ENCODE results near the gene GP1BA.

Gene GP1BA

DNA sequence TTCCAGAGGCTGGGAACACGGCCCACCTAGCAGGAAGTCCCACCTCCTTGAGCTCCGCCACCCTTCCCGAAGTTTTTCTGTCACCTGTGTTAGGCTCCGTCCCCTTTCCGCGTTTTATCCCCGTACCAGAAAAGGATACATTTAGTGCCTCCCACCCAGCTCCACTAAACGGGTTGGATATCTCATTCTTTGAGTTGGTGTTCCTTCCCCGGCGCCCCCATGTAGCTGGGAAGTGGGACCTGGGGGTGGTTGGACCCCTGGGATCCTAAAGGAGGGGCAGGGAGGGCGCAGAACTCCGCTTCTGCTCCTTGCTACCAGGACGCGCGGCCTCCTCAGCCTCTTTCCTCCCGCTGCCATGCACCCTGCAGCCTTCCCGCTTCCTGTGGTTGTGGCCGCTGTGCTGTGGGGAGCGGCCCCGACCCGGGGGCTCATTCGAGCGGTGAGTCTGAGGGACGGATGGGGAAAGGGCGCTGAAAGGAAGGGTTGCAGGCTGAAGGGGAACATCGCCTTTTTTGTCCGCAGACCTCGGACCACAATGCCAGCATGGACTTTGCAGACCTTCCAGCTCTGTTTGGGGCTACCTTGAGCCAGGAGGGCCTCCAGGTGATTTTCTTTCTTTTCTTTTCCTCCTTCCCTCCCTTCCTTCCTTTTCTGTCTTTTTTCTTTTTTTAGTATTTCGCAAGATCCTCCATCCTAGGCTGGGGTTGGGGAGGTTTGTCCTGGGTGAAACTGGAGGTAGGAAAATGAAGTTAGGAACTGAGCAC lies 8.7 kb downstream of the GP1BA start:
- Mint-ChIP-seq H3K4me3 (peak overlapping the region; percentile 93), H3K36me3 (peaks cover 82% of the 10 kb centered on the region), H3K27ac (peak overlapping the region; percentile 99), H3K4me1 (peaks cover 74% of the 10 kb centered on the region), H3K9me3 (no peaks in the 10 kb centered on the region)
- DNase-seq (ENCODE audit: low spot score in 2 of 2) (peak in 1 of 2 donors; percentile 77), ATAC-seq (no peak)

DNA sequence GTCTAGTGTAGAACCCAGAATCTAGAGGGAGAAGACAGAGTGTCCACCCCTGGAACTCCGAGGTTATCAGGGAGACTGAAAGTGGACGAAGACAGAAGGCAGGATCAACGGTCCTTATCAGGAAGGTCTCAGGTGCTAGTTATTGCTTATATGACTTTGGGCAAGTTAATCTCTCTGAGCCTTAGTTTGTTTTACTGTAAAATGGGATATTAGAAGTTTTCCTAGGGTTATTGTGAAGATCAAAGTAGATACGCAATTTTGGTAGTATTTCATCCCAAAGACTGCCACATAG lies 9.2 kb downstream of the GP1BA start:
- peak overlapping the region; percentile 99 for H3K27ac Mint-ChIP-seq
- no peak for ATAC-seq

DNA sequence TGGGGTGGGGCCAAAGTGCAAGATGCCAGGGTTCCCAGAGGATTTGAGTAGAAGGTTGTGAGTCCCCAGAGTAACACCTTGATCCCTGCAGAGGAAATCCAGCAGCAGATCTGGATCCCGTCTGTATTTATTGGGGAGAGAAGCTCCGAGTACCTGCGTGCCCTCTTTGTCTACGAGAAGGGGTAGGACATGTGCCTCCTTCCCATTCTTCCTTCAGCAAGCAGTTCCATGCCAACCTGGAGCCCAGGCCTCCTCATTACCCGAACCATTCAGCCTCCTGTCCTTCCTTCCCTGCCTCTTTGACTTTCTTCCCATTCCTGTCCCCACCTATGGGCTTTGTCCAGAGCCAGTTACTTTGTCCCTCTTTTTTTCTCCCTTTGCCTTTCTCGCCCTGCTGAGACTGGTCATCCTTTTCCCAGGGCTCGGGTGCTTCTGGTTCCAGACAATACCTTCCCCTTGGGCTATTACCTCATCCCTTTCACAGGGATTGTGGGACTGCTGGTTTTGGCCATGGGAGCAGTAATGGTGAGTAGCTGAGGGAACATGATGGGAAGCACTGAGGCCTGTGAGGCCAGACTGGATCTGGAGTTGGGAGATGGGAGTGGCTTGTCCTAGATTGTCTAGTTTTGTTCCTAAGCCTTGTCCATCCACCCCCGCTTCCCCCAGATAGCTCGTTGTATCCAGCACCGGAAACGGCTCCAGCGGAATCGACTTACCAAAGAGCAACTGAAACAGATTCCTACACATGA lies 10.9 kb downstream of the GP1BA start:
- no peaks in the 10 kb centered on the region for H3K9me3 Mint-ChIP-seq
- H3K36me3 Mint-ChIP-seq = peaks cover 91% of the 10 kb centered on the region
- ATAC-seq (no peak), DNase-seq (ENCODE audit: low spot score in 2 of 2) (no peak)
- peak overlapping the region; percentile 99 for H3K27ac Mint-ChIP-seq
- H3K4me3 Mint-ChIP-seq = peak overlapping the region; percentile 93
- peaks cover 70% of the 10 kb centered on the region for H3K4me1 Mint-ChIP-seq

More for the DNA sequence above, 9.2 kb downstream of the GP1BA start:
- peak overlapping the region; percentile 93 for H3K4me3 Mint-ChIP-seq
- H3K4me1 Mint-ChIP-seq = peaks cover 73% of the 10 kb centered on the region
- no peak for DNase-seq (ENCODE audit: low spot score in 2 of 2)
- H3K9me3 Mint-ChIP-seq = no peaks in the 10 kb centered on the region
- peaks cover 88% of the 10 kb centered on the region for H3K36me3 Mint-ChIP-seq

DNA sequence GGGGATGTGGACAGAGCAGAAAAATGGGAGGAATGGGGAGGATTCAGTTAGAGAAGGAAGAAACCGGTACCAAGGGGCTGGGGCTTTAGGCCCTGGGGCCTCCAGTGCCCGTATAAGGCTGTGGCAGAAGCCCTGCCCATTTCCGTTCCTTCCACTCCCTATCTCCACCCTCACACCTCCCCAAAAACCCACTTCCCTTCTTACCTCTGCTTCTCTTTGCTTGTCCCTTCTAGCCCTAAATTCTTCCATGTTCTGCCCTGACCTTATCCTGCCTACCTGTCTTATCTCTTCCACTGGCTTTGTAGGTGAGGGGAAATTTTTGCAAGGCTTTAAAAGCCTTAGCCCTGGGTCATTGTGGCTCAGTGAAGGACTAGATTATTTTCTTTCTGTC lies 12.1 kb downstream of the GP1BA start:
- H3K36me3 Mint-ChIP-seq = peaks cover 92% of the 10 kb centered on the region
- ATAC-seq (peak; percentile 12), DNase-seq (ENCODE audit: low spot score in 2 of 2) (no peak)
- peaks cover 68% of the 10 kb centered on the region for H3K4me1 Mint-ChIP-seq
- H3K4me3 Mint-ChIP-seq = peak overlapping the region; percentile 93
- peak overlapping the region; percentile 99 for H3K27ac Mint-ChIP-seq
- no peaks in the 10 kb centered on the region for H3K9me3 Mint-ChIP-seq

DNA sequence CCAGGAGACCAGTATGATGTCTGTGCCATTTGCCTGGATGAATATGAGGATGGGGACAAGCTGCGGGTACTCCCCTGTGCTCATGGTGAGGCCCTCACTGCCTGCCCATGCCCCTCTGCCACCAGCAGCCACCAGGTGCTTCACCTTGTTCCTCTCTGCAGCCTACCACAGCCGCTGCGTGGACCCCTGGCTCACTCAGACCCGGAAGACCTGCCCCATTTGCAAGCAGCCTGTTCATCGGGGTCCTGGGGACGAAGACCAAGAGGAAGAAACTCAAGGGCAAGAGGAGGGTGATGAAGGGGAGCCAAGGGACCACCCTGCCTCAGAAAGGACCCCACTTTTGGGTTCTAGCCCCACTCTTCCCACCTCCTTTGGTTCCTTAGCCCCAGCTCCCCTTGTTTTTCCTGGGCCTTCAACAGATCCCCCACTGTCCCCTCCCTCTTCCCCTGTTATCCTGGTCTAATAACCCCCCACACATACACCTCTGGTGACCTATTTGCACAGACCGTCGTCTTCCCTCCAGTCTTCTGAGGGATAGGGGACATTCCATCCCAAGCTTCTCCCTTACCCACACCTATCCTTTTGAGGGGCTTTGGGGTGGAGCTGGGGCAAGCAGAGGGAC lies 12.6 kb downstream of the GP1BA start:
- peaks cover 92% of the 10 kb centered on the region for H3K36me3 Mint-ChIP-seq
- H3K9me3 Mint-ChIP-seq = no peaks in the 10 kb centered on the region
- H3K4me1 Mint-ChIP-seq = peaks cover 68% of the 10 kb centered on the region
- DNase-seq (ENCODE audit: low spot score in 2 of 2) = peak in 1 of 2 donors; percentile 79
- no peak for ATAC-seq
- H3K4me3 Mint-ChIP-seq = peak overlapping the region; percentile 93
- peak overlapping the region; percentile 99 for H3K27ac Mint-ChIP-seq

DNA sequence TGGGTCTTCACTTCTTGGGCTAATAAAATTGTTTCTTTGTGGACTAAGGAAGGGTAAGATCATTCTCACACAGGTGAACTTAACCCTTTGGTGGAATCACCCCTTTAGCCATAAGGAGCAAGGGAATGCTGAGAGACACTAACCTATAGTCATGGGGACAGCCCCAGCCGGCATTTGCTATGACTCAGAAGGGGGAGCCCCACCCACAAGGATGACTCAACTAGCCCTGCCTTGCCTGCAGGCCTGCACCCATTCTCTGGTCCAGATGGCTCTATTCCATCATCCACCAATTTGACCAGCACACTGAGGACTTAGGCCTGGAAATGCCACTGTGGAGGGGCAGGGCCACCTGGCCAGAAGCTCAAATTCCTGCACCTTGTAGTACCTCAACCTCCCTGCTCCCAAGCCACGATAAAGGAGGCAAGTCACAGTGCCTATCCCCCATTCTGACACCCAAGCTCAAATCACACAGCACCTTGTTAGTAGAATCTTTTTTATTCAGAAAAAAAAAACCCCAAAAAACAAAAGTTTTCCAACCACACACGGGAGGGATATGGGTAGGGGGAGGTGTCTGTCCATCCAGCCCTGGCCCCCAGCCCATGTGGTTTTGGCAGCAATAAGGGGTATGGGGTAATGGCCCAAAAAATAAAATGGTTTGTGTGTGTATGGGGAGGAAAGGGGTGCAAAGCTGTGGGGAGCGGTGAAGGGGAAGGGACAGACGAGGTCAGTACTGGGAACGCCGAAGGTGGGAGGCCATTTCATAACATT lies 13.3 kb downstream of the GP1BA start:
- H3K4me3 Mint-ChIP-seq = peak overlapping the region; percentile 93
- ATAC-seq (peak; percentile 63), DNase-seq (ENCODE audit: low spot score in 2 of 2) (peak; percentile 71 to 91)
- H3K9me3 Mint-ChIP-seq = no peaks in the 10 kb centered on the region
- H3K4me1 Mint-ChIP-seq = peaks cover 71% of the 10 kb centered on the region
- peaks cover 90% of the 10 kb centered on the region for H3K36me3 Mint-ChIP-seq
- peak overlapping the region; percentile 99 for H3K27ac Mint-ChIP-seq

DNA sequence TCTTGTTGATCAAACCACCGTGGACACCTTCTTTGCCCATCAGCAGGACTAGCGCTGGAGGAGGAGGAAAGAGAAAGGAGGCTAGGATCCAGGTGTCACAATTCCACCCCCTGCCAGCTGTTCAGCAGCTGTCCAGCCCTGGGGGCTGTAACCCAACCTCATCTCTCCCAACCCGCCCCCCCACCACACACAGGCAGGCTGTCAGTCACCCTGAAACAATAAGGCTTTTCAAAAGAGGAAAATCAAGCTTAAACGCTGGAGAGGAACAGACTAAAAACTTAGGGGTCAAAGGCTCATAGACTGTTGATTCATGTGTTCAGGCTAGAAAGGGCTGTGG lies 13.8 kb downstream of the GP1BA start:
- Mint-ChIP-seq H3K4me1 (peaks cover 75% of the 10 kb centered on the region), H3K9me3 (no peaks in the 10 kb centered on the region), H3K4me3 (peak overlapping the region; percentile 93), H3K27ac (peak overlapping the region; percentile 99), H3K36me3 (peaks cover 89% of the 10 kb centered on the region)
- no peak for DNase-seq (ENCODE audit: low spot score in 2 of 2)
- no peak for ATAC-seq

DNA sequence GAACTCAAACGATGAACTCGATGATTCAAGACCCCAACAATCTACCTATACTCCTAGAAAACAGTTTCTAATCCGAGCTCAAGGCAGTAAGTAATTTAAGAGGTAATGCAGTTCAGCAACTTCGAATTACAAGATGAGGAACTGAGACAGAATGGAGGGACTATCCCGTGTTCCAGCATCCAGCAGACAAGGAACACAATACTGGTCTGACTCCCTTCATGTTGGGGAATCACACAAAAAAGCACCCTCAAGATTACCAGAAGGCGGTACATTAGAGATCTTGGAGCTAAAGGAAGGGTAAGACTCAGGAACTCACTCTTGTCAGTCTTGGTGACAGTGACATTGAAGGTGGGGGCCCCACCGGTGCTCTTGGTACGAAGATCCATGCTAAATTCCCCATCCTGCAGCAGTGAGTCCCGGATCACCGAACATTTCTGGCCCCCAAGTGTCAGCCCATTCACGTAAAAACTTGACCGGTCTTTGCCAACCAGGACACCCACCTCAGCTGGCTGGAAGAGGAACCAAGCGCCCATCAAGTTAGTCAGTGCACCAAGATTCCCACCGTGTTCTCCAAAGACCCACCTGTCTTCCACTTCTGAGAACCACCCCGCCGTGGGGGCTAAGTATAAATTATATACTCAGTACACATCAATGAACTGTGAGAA lies 14.4 kb downstream of the GP1BA start:
- peaks cover 75% of the 10 kb centered on the region for H3K4me1 Mint-ChIP-seq
- peaks cover 84% of the 10 kb centered on the region for H3K36me3 Mint-ChIP-seq
- peak overlapping the region; percentile 99 for H3K27ac Mint-ChIP-seq
- DNase-seq (ENCODE audit: low spot score in 2 of 2) (peak in 1 of 2 donors; percentile 60), ATAC-seq (no peak)
- H3K9me3 Mint-ChIP-seq = no peaks in the 10 kb centered on the region
- H3K4me3 Mint-ChIP-seq = peak overlapping the region; percentile 93

DNA sequence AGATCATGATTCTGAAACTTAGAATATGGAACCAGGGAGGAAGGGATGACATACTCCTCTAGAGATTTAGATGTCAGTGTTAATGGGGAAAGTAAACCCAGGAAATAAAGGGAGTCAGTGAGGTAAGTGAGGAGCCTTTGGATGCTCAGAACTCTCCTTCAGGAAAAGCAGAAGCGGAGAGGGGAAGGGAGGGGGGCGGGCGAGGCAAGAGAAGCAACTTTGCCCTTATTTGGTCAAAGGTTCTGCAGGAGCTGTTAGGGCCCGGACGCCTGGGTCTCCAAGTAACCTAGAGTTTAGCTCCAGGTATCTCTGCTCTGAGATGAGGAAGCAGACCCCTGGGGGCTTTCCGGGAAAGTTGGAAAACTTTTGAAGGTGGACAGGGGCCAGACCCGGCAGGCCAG lies 14.9 kb downstream of the GP1BA start:
- H3K9me3 Mint-ChIP-seq = no peaks in the 10 kb centered on the region
- ATAC-seq = no peak
- peak overlapping the region; percentile 99 for H3K27ac Mint-ChIP-seq
- peak in 1 of 2 donors; percentile 34 for DNase-seq (ENCODE audit: low spot score in 2 of 2)
- peaks cover 78% of the 10 kb centered on the region for H3K36me3 Mint-ChIP-seq
- peaks cover 74% of the 10 kb centered on the region for H3K4me1 Mint-ChIP-seq
- peak overlapping the region; percentile 93 for H3K4me3 Mint-ChIP-seq

DNA sequence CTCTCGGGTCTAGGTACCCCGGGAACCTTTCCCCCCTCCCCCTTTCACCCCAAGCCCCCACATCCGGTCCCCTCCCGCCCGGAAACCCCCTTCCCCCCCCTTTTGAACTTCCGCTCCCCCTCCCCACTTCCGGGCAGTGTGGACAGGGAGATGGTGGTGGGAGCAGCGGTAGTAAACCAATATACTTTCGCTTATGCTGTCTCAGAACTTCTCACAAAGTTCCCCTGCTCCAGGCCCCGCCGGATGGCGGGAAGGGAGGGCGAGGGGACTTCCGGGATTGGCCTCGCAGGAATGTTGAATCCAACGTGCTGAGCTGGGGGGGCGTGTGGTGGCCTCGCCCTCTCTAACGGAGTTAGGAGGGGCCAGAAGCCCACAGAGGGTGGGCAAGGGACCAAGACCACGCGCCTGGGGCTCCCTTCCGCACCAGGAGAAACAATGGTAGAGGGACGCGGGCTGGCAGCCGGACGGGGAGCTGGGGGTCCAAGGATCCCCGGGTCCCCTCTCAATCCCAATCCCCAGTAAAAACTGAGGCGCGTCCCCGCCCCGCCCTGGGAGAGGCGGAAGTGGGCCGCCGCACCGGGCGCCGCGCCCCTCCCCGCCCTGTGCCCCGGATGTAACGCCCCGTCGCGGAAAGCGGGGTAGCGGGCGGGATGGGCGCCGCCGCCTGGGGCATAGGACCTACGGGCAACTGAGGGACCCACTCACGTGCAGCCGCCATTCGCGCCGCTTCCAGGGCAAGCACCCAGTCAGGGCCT lies 15.5 kb downstream of the GP1BA start:
- peak overlapping the region; percentile 93 for H3K4me3 Mint-ChIP-seq
- ATAC-seq = peak; percentile 27

DNA sequence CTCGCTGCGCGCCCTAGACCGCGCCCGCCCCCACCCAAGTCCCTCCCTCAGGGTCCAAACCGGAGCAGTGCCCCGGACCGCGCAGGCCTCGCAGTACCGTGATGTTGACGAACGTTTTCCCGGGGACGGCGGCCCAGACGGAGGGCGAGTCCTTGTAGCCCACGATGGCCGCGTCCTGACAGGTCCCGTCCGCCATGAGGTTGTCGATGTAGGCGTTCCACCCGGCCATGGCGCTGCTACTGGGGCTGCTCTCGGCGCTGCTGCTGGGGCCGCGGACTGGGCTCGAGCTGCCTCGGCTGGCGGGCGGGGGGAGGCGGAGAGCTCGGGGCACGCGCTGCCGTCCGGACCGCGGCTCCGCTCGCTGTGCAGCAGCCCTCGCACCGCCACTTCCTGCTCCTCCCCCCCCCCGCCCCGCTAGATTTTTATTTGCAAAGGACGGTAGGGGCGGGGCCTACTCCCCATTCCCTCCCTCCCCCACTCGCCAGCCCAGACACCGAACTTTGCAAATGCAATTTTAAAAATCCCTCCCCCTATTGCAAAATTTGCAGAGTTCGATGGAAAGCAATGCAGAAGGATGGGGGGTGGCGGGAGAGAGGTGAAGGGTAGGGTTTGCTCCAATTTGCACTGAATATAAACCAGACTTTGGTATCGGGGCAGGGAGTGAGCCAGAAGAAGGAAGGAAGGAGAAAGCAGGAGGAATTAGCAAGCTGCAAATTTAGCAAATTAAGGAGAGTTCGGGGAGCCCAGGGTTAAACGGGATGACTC lies 16.3 kb downstream of the GP1BA start, which contains the start of gene PFN1:
Gene PFN1, minus strand, starts transcription at position 365 of the 765 bp plus-strand sequence. Its CDS starts 136 bp downstream, at position 229.
- peaks cover 65% of the 10 kb centered on the region for H3K36me3 Mint-ChIP-seq
- H3K27ac Mint-ChIP-seq = peak within 1 kb of the TSS; percentile 99
- H3K4me3 Mint-ChIP-seq = peak within 1 kb of the TSS; percentile 93
- DNase-seq (ENCODE audit: low spot score in 2 of 2) (peak; percentile 66 to 88), ATAC-seq (peak; percentile 49)
- H3K9me3 Mint-ChIP-seq = no peaks in the 10 kb centered on the region
- H3K4me1 Mint-ChIP-seq = peaks cover 61% of the 10 kb centered on the region

More for the DNA sequence above, 15.5 kb downstream of the GP1BA start:
- H3K4me1 Mint-ChIP-seq = peaks cover 69% of the 10 kb centered on the region
- no peaks in the 10 kb centered on the region for H3K9me3 Mint-ChIP-seq
- H3K27ac Mint-ChIP-seq = peak overlapping the region; percentile 99
- DNase-seq (ENCODE audit: low spot score in 2 of 2) = peak; percentile 55 to 89
- peaks cover 73% of the 10 kb centered on the region for H3K36me3 Mint-ChIP-seq

DNA sequence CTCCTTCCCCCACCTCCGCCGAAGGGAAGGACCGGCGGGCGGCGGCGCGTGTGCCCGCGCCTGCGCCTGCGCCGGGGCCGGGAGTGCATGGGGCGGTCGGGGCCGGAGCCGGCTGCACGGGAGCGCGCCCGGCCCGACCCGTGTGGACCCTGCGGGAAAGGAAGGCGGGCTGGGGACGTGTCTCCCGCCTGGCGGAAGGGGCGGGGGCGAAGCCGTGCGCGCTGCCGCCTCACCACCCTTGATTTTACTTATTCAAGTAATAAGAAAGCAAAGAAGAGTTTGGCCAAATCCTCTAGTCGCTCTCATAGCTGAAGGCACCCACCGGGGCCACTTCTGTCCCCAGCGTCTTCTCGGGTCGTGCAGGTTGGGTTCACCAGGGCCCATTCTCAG lies 16.8 kb downstream of the GP1BA start:
- Mint-ChIP-seq H3K9me3 (no peaks in the 10 kb centered on the region), H3K36me3 (peaks cover 59% of the 10 kb centered on the region), H3K27ac (peak overlapping the region; percentile 99), H3K4me3 (peak overlapping the region; percentile 93), H3K4me1 (peaks cover 55% of the 10 kb centered on the region)
- ATAC-seq (peak; percentile 60), DNase-seq (ENCODE audit: low spot score in 2 of 2) (peak; percentile 59 to 92)

DNA sequence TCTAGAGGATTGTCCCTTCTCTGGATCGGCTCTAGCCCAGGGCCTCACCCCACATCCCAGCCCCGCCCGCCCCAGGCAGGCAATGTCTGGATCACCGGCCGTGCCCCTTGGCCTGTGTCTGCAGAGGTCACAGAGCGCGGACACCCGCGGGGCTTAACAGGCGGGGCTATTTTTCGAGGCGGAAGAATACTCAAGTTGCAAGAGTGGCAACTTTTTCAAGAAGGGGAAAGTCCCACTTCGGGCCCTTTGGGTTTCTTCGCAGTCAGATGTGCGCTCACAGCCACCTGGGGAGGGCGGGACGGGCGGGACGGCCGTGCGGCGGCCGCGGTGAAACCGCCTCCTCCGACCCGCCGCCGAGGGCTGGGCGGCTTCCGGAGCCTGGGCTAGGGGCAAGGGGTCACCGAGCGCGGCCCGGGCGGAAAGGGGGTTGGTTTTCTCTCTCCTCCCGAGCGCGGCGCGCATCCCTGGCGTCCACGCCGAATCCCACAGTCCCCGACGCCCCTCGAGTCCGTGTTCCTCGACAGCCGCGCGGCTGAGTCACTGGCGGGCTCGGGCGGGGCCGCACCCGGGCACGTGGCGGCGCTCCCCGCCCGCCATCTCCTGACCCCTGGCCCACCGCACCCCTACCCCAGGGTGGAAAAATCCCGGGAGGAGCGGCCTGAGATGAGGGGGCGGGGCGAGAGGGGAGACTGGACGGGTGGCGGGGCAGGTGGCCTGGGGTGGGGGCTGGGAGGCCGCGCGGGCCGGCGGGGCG lies 17.4 kb downstream of the GP1BA start:
- DNase-seq (ENCODE audit: low spot score in 2 of 2) (peak; percentile 67 to 91), ATAC-seq (peak; percentile 57)
- Mint-ChIP-seq H3K27ac (peak overlapping the region; percentile 99), H3K4me1 (peaks cover 50% of the 10 kb centered on the region), H3K36me3 (peaks cover 54% of the 10 kb centered on the region), H3K4me3 (peak overlapping the region; percentile 93), H3K9me3 (no peaks in the 10 kb centered on the region)

Measured in stimulated activated effector memory CD8-positive, alpha-beta T cell treated with anti-CD3 and anti-CD28 coated beads, Interleukin-12 subunit alpha, Interleukin-12 subunit beta, amount 100 ng/mL, for 72 hours (primary cell).